HAP-1 (cell line): ENCODE data around the gene B3GALNT1.
"Not testable (repeated sequence)": the region's sequence is repeated elsewhere in the genome, so short reads cannot be mapped to it uniquely, and the experiment has no call there.

Experiments used
- DNase-seq, 2 experiments: peaks; one replicate each; pipeline ENCODE4 v3.0.0-alpha.2; 2016 to 2020; ENCODE audit warnings: low spot score in 2 of 2
- H3K27me3 ChIP-seq: fragments of 250-450 bp; sonication (Bioruptor Pico); 2 replicates; pipeline ENCODE4 v1.5.1; 2020; ENCODE audit warnings: low read depth, mild to moderate bottlenecking, moderate library complexity
- H3K36me3 ChIP-seq: fragments of 250-450 bp; sonication (Bioruptor Pico); replicated peaks from 2 replicates; pipeline ENCODE4 v1.5.1; 2020; ENCODE audit warnings: mild to moderate bottlenecking
- H3K4me1 ChIP-seq: fragments of 250-450 bp; sonication (Bioruptor Pico); 2 replicates; pipeline ENCODE4 v1.5.1; 2020; ENCODE audit warnings: mild to moderate bottlenecking
- H3K4me3 ChIP-seq: fragments of 250-450 bp; sonication (Bioruptor Pico); 2 replicates; pipeline ENCODE4 v1.5.1; 2020; ENCODE audit warnings: mild to moderate bottlenecking, moderate library complexity
- H3K9me3 ChIP-seq: fragments of 250-450 bp; sonication (Bioruptor Pico); 2 replicates; pipeline ENCODE4 v1.5.1; 2020; ENCODE audit warnings: mild to moderate bottlenecking, moderate library complexity
- in situ Hi-C: fragments of 300-500 bp; cut with MboI; formaldehyde crosslinking; loops from 3 replicates; pipeline ENCODE4 v1.14.3; 2020; ENCODE audit warnings: low sequenced_read_pairs, inconsistent platforms, mixed read lengths

The B3GALNT1 gene

DNA sequence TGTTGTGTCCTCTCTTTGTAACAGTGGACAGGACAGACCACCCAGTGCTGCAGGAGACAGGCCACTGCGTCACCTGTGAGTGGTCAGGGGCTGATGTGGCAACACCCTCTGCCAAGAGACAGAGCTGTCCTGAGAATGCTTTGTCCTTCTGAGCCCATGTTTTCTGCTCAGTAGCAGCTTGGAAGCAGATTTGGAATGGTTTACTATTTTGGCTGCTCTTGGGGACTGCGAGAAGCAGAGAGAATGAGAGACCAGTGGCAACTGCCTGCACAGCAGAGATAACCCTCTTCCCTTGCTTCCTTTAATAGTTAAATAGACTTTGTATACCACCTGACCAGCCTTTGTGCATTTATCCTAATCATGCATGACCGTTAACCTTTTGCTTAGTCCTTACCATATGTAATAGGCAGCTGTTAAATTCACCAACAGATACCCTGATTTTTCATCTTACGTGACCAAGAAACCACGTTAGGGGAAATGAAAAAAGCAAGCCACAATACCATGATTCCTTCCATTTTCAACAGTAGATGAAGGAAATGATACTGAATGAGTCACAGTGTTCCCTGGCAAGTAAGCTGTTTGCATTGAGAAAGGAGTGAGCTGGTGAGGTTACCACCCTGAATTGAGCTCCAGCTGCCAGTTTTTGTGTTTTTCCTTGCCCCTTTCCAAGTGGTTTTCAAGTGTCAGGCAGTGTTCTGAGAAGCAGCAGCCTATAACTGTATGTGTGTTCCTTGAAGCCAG, 35.5 kb downstream of the B3GALNT1 start:
- no peaks in the 10 kb centered on the region for H3K4me1 ChIP-seq
- H3K27me3 ChIP-seq = no peaks in the 10 kb centered on the region
- H3K9me3 ChIP-seq = no peaks in the 10 kb centered on the region
- H3K4me3 ChIP-seq = no peak overlapping the region
- no peaks in the 10 kb centered on the region for H3K36me3 ChIP-seq
- no peak for DNase-seq
- in situ Hi-C loops = no loop called here

- Histone ChIP-seq H3K9me3 (no peaks in the 10 kb centered on the region), H3K36me3 (no peaks in the 10 kb centered on the region), H3K4me1 (no peaks in the 10 kb centered on the region), H3K27me3 (no peaks in the 10 kb centered on the region), H3K4me3 (no peak overlapping the region)
- in situ Hi-C loops = no loop called here
- no peak for DNase-seq
Observed at GRCh38 chr3:161067335-161067734, 37.8 kb downstream of the B3GALNT1 start.

- no peak for DNase-seq
- Histone ChIP-seq H3K36me3 (no peaks in the 10 kb centered on the region), H3K27me3 (no peaks in the 10 kb centered on the region), H3K9me3 (no peaks in the 10 kb centered on the region), H3K4me1 (no peaks in the 10 kb centered on the region), H3K4me3 (no peak overlapping the region)
- in situ Hi-C loops = no loop called here
Observed at GRCh38 chr3:161066930-161067329, 38.2 kb downstream of the B3GALNT1 start.

GRCh38 chr3:161064413-161064812, 40.7 kb downstream of the B3GALNT1 start:
- Histone ChIP-seq H3K9me3 (no peaks in the 10 kb centered on the region), H3K27me3 (no peaks in the 10 kb centered on the region)

DNA sequence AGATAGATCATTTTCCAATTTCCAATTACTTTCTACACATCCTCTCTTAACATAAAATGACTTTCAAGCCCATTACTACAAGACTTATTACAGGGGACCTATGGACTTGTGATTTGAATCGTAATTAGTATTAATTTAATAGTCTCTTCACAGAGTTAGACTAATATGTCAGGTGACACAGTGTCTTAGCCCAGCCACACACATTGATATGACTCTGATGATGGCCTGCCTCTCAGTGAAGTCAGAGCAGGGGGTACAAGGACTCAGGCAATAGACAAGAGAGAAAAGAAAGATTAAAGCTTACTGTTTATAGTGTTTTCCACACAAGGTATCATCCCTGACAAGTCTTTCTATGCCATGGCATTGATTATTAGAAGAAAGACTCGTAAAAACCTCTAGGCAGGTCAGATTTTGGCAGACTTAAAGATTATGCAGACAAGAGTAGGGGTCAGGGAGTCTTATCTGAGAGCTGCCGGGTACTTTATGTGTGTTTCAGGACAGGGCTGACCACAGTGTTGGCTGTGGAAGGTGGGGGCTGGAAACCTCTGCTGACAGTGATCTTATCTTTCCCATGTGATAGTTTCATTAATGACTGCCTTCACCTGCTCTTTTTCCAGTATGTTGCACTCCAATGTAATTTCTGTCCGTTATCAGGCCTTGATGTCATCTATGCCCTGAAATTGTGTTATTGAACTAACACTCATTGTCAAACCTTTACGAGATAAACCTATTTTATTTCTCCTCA, 50.1 kb downstream of the B3GALNT1 start:
- H3K4me3 ChIP-seq = no peak overlapping the region
- DNase-seq = no peak

More at GRCh38 chr3:161064413-161064812, 40.7 kb downstream of the B3GALNT1 start:
- Histone ChIP-seq H3K4me1 (no peaks in the 10 kb centered on the region), H3K36me3 (no peaks in the 10 kb centered on the region), H3K4me3 (no peak overlapping the region)
- in situ Hi-C loops = no loop called here
- no peak for DNase-seq

GRCh38 chr3:161051856-161052255, 53.3 kb downstream of the B3GALNT1 start:
- Histone ChIP-seq H3K27me3 (no peaks in the 10 kb centered on the region), H3K36me3 (no peaks in the 10 kb centered on the region), H3K9me3 (no peaks in the 10 kb centered on the region), H3K4me3 (no peak overlapping the region), H3K4me1 (no peaks in the 10 kb centered on the region)
- in situ Hi-C loops = no loop called here
- DNase-seq = no peak

More for the DNA sequence above, 50.1 kb downstream of the B3GALNT1 start:
- in situ Hi-C loops = no loop called here
- Histone ChIP-seq H3K4me1 (no peaks in the 10 kb centered on the region), H3K27me3 (no peaks in the 10 kb centered on the region), H3K36me3 (no peaks in the 10 kb centered on the region), H3K9me3 (no peaks in the 10 kb centered on the region)

DNA sequence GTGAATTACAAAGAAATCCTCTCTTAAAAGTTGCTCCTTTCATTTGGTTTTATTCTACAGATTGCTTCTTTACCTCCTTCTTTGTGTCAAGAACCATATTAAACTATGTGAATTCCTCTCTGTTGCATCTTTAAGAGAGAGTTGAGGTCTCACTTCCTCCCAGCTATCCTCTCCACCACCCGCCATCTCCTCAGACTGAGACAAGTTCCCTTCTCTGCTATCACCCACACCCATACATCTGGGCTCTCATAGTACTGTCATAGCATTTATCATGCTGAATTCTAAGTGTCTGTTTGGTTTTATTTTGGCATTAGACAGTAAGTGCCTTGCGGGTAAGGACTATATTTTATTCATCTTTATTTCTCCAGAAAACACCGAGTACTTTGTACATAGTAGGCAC, 54.2 kb downstream of the B3GALNT1 start:
- peak in 1 of 2 experiments; percentile 3 for DNase-seq
- in situ Hi-C loops = no loop called here
- no peaks in the 10 kb centered on the region for H3K9me3 ChIP-seq

GRCh38 chr3:161049683-161050248, 55.4 kb downstream of the B3GALNT1 start:
- in situ Hi-C loops = no loop called here
- H3K27me3 ChIP-seq = no peaks in the 10 kb centered on the region
- H3K4me1 ChIP-seq = no peaks in the 10 kb centered on the region
- H3K9me3 ChIP-seq = no peaks in the 10 kb centered on the region
- no peak overlapping the region for H3K4me3 ChIP-seq
- H3K36me3 ChIP-seq = no peaks in the 10 kb centered on the region
- DNase-seq = no peak

More for the DNA sequence above, 54.2 kb downstream of the B3GALNT1 start:
- Histone ChIP-seq H3K4me1 (no peaks in the 10 kb centered on the region), H3K4me3 (no peak overlapping the region), H3K36me3 (no peaks in the 10 kb centered on the region), H3K27me3 (no peaks in the 10 kb centered on the region)

- no peak for DNase-seq
- no peaks in the 10 kb centered on the region for H3K27me3 ChIP-seq
- no peaks in the 10 kb centered on the region for H3K36me3 ChIP-seq
- H3K4me1 ChIP-seq = no peaks in the 10 kb centered on the region
- H3K9me3 ChIP-seq = no peaks in the 10 kb centered on the region
- in situ Hi-C loops = no loop called here
- no peak overlapping the region for H3K4me3 ChIP-seq
Observed at GRCh38 chr3:161043336-161044035, 61.7 kb downstream of the B3GALNT1 start.

GRCh38 chr3:161042023-161042501, 63.1 kb downstream of the B3GALNT1 start:
- no peaks in the 10 kb centered on the region for H3K27me3 ChIP-seq

DNA sequence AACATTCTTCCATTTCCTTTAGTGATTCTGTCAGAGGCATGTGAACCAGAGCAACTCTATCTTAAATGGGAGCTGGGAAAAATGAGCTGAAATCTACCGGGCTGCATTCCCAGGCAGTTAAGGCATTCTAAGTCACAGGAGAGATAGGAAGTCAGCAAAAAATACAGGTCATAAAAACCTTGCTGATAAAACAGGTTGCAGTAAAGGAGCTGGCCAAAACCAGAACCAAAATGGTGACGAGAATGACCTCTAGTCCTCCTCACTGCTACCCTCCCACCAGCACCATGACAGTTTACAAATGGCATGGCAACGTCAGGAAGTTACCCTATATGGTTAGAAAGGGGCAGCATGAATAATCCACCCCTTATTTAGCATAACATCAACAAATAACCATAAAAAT, 66.4 kb downstream of the B3GALNT1 start:
- Histone ChIP-seq H3K4me3 (no peak overlapping the region), H3K4me1 (no peaks in the 10 kb centered on the region), H3K9me3 (no peaks in the 10 kb centered on the region), H3K36me3 (no peaks in the 10 kb centered on the region), H3K27me3 (no peaks in the 10 kb centered on the region)
- in situ Hi-C loops = no loop called here
- no peak for DNase-seq

More at GRCh38 chr3:161042023-161042501, 63.1 kb downstream of the B3GALNT1 start:
- Histone ChIP-seq H3K9me3 (no peaks in the 10 kb centered on the region), H3K4me1 (no peaks in the 10 kb centered on the region), H3K4me3 (no peak overlapping the region), H3K36me3 (no peaks in the 10 kb centered on the region)
- in situ Hi-C loops = no loop called here
- DNase-seq = no peak

- no peak overlapping the region for H3K4me3 ChIP-seq
- in situ Hi-C loops = no loop called here
- DNase-seq = no peak
Observed at GRCh38 chr3:161035711-161036110, 69.4 kb downstream of the B3GALNT1 start.

DNA sequence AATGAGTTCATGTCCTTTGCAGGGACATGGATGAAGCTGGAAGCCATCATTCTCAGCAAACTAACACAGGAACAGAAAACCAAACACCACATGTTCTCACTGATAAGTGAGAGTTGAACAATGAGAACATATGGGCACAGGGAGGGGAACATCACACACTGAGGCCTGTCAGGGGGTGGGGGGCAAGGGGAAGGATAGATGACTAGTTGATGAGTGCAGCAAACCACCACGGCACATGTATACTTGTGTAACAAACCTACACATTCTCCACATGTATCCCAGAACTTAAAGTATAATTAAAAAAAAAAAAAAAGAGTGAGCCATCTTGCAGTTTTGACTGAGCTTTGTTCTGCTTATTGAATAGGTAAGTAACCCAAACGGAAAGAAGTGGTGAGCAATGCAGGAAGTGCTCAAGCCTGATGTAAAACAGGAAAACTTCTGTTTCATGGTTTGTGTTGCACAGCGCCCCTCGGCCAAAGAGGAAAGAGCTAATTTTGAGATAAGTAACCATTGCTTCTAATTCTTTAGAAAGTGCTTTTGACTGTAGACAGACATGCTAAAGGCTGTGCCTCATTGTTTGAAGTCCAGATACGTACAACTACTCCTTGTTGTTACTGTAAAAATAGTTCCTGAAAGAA, 70.1 kb downstream of the B3GALNT1 start:
- DNase-seq, H3K27me3 ChIP-seq, in situ Hi-C loops, H3K4me1 ChIP-seq, H3K9me3 ChIP-seq, H3K36me3 ChIP-seq, H3K4me3 ChIP-seq: not testable (repeated sequence)

More at GRCh38 chr3:161035711-161036110, 69.4 kb downstream of the B3GALNT1 start:
- H3K9me3 ChIP-seq = no peaks in the 10 kb centered on the region
- no peaks in the 10 kb centered on the region for H3K36me3 ChIP-seq
- no peaks in the 10 kb centered on the region for H3K27me3 ChIP-seq
- no peaks in the 10 kb centered on the region for H3K4me1 ChIP-seq
